Fibroblast of pulmonary artery (primary cell): ENCODE results near the gene CYP4Z1.

Experiments used
- DNase-seq: peaks from one replicate; pipeline ENCODE4 v3.0.0-alpha.2; 2010; ENCODE audit warnings: low read depth
- H3K4me3 ChIP-seq: replicated peaks from 2 replicates; pipeline ENCODE4 v1.5.1; 2011; ENCODE audit warnings: low read depth, mild to moderate bottlenecking, control low read depth, low read length, moderate library complexity
- CTCF ChIP-seq: IDR thresholded peaks from 2 replicates; pipeline ENCODE4 v1.5.1; 2011; ENCODE audit warnings: mild to moderate bottlenecking, control low read depth, low read length, inconsistent platforms; ENCODE audit errors: missing control alignments

CYP4Z1 gene

GRCh38 chr1:47067097-47067594, at the start of gene CYP4Z1:
TSS of gene CYP4Z1 (plus strand) at chr1:47067231. CDS start at chr1:47067491, 260 bp downstream.
- TF ChIP-seq CTCF, result no peak
- no peak within 1 kb of the TSS for H3K4me3 ChIP-seq
- no peak for DNase-seq

- no peak overlapping the region for H3K4me3 ChIP-seq
- TF ChIP-seq CTCF, result no peak
- DNase-seq, result no peak
Measured at GRCh38 chr1:47021070-47021469, 46.0 kb upstream of the CYP4Z1 start.

- peak within 1 kb of the TSS; percentile 46 for H3K4me3 ChIP-seq
- no peak for TF ChIP-seq CTCF
- DNase-seq, result peak; percentile 47
Measured at GRCh38 chr1:47023268-47024140, 43.5 kb upstream of the CYP4Z1 start, which contains the start of gene CYP4X1. TSS of gene CYP4X1 (plus strand) at chr1:47023669. CDS start at chr1:47023818, 149 bp downstream.

GRCh38 chr1:47024141-47024801, 42.8 kb upstream of the CYP4Z1 start:
- H3K4me3 ChIP-seq, result peak overlapping the region; percentile 46
- TF ChIP-seq CTCF, result no peak
- peak; percentile 11 for DNase-seq

- no peak overlapping the region for H3K4me3 ChIP-seq
- DNase-seq, result peak; percentile 44
- TF ChIP-seq CTCF, result no peak
Measured at GRCh38 chr1:47030170-47030805, 36.7 kb upstream of the CYP4Z1 start.

GRCh38 chr1:47031059-47031458, 36.0 kb upstream of the CYP4Z1 start:
- no peak overlapping the region for H3K4me3 ChIP-seq
- peak; percentile 83 for DNase-seq
- no peak for TF ChIP-seq CTCF
